Forelimb muscle (tissue), 1 donor: ENCODE results near the gene TRABD2B. TPM values are rescaled to one million over a fixed set of nuclear protein-coding genes. Genes with fewer than 3 reads are reported as not detected.

Experiments used
- DNase-seq: peaks from one replicate; pipeline ENCODE4 v3.0.0-alpha.2; 2013; ENCODE audit warnings: low read depth
- polyA plus RNA-seq: library from polyadenylated mRNA; unstranded; fragments of 120-200 nt; gene quantifications from one replicate; pipeline ENCODE4 v1.2.1, GENCODE V29; 2013; ENCODE audit not compliant: insufficient read length

The TRABD2B gene
- polyA plus RNA-seq = 3.8 TPM

GRCh38 chr1:47997289-47998200, at the start of gene TRABD2B:
TSS of gene TRABD2B (minus strand) at chr1:47997385.
- DNase-seq = peak; percentile 60

- no peak for DNase-seq
These were observed 47.1 kb upstream of the TRABD2B start for GRCh38 chr1:48044311-48044710.

- DNase-seq = no peak
These were observed 46.4 kb upstream of the TRABD2B start for GRCh38 chr1:48043622-48044021.

GRCh38 chr1:48040154-48040553, 43.0 kb upstream of the TRABD2B start:
- no peak for DNase-seq

- no peak for DNase-seq
These were observed 42.2 kb upstream of the TRABD2B start for GRCh38 chr1:48039088-48040054.

- DNase-seq = no peak
These were observed 41.1 kb upstream of the TRABD2B start for GRCh38 chr1:48038270-48038767.

GRCh38 chr1:48036710-48037355, 39.6 kb upstream of the TRABD2B start:
- no peak for DNase-seq

- no peak for DNase-seq
These were observed 38.4 kb upstream of the TRABD2B start for GRCh38 chr1:48035371-48036141.

GRCh38 chr1:48033495-48034045, 36.4 kb upstream of the TRABD2B start:
- DNase-seq = no peak

- DNase-seq = no peak
These were observed 34.5 kb upstream of the TRABD2B start for GRCh38 chr1:48031676-48032075.

GRCh38 chr1:48030696-48031365, 33.6 kb upstream of the TRABD2B start:
- DNase-seq = no peak

- no peak for DNase-seq
These were observed 33.0 kb upstream of the TRABD2B start for GRCh38 chr1:48030211-48030610.

GRCh38 chr1:48028218-48029069, 31.3 kb upstream of the TRABD2B start:
- no peak for DNase-seq

GRCh38 chr1:48027533-48027835, 30.3 kb upstream of the TRABD2B start:
- DNase-seq = no peak

GRCh38 chr1:48026701-48027532, 29.7 kb upstream of the TRABD2B start:
- no peak for DNase-seq

GRCh38 chr1:48026275-48026674, 29.1 kb upstream of the TRABD2B start:
- DNase-seq = no peak

- DNase-seq = no peak
These were observed 27.9 kb upstream of the TRABD2B start for GRCh38 chr1:48025076-48025475.

GRCh38 chr1:48023488-48023887, 26.3 kb upstream of the TRABD2B start:
- no peak for DNase-seq
